ENCODE data around the gene FLNA. TPM values are rescaled to one million over a fixed set of nuclear protein-coding genes. Genes with fewer than 3 reads are reported as not detected.

FLNA gene
- total RNA-seq, 1 donor = 1,365 TPM

- H3K4me3 ChIP-seq (ENCODE audit: low read depth, low read length) = no peak overlapping the region
- peak; percentile 11 for DNase-seq (ENCODE audit: low read depth)
- no peak for TF ChIP-seq CTCF (IDR thresholded peaks at IDR 0.05; ENCODE audit: insufficient read depth, low read length)
Observed at GRCh38 chrX:154321594-154321993, 52.8 kb downstream of the FLNA start.

- H3K4me3 ChIP-seq (ENCODE audit: low read depth, low read length) = no peak overlapping the region
- no peak for TF ChIP-seq CTCF (IDR thresholded peaks at IDR 0.05; ENCODE audit: insufficient read depth, low read length)
- DNase-seq (ENCODE audit: low read depth) = no peak
Observed at GRCh38 chrX:154321152-154321551, 53.3 kb downstream of the FLNA start.

DNA sequence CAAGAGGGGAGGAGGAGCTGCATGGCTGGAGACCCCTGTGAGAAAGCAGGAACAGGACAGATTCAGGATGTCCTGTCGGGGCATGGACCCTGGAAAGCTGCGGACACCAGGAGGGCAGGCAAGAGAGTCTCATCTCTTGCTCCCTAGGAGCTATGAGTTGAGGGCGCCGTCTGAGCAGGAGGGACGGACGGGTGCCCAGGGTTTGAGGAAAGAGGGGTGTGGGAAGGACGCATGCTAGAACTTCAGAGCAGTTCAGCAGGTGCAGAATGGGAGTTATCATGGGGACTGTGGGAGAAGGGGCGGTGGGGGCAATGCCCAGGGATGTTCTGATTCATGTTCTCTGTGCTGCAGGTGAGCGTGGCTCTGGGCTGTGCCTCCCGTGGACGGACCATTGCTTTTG is 54.0 kb downstream of the FLNA start:
- H3K4me3 ChIP-seq (ENCODE audit: low read depth, low read length) = no peak overlapping the region
- no peak for DNase-seq (ENCODE audit: low read depth)
- TF ChIP-seq CTCF (IDR thresholded peaks at IDR 0.05; ENCODE audit: insufficient read depth, low read length) = no peak

DNA sequence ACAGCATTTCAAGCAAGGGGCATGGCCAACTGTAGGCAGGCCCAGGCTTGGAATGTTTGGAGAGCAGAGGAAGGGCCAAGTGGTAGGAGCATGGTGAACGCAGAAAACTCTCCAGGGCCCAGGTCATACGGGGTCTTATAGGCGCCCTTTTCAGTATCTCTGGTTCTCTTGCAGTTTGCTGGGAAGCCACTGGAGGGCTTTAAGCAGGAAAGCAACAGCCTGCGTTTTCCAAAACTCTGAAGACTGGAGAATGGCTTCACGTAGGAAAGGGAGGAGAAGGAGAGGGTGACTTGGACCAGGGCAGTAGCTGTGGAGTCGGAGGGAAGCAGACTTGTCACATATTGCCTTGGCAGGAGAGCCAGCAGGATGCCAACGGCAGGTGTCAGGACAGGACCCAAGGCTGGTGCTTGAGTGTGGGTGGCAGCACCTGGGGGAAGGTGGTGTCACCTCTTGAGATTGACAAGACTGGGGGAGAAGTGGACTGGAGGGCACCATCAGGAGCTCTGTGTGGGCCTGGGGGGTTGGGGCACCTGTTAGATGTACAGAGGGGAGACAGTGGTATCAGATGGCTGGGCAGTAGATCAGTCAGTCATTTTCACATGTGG is 56.9 kb downstream of the FLNA start:
- peak; percentile 67 for TF ChIP-seq CTCF (IDR thresholded peaks at IDR 0.05; ENCODE audit: insufficient read depth, low read length)
- no peak overlapping the region for H3K4me3 ChIP-seq (ENCODE audit: low read depth, low read length)
- DNase-seq (ENCODE audit: low read depth) = peak; percentile 46

DNA sequence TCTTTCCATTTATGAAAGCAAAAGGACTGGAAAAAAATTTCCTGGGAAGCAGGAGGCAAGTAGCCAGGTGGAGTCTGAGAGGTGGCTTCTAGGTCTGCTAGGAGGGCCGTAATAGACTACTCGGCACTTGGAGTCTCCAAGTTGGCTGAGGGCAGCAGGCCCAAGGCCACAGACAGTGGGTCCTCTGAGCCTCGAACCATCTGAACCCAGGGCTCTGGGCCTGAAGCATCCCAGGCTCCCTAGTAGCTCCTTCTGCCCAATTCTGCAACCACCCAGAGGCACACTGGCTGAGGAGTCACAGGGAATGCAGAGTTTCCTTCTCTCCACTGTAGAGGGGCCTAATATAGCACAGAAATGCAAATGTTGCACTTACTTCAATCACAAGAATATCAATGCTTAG is 59.0 kb downstream of the FLNA start:
- no peak overlapping the region for H3K4me3 ChIP-seq (ENCODE audit: low read depth, low read length)
- no peak for TF ChIP-seq CTCF (IDR thresholded peaks at IDR 0.05; ENCODE audit: insufficient read depth, low read length)
- DNase-seq (ENCODE audit: low read depth) = no peak

- DNase-seq (ENCODE audit: low read depth) = no peak
- no peak overlapping the region for H3K4me3 ChIP-seq (ENCODE audit: low read depth, low read length)
- TF ChIP-seq CTCF (IDR thresholded peaks at IDR 0.05; ENCODE audit: insufficient read depth, low read length) = no peak
Observed at GRCh38 chrX:154313147-154313546, 61.3 kb downstream of the FLNA start.

DNA sequence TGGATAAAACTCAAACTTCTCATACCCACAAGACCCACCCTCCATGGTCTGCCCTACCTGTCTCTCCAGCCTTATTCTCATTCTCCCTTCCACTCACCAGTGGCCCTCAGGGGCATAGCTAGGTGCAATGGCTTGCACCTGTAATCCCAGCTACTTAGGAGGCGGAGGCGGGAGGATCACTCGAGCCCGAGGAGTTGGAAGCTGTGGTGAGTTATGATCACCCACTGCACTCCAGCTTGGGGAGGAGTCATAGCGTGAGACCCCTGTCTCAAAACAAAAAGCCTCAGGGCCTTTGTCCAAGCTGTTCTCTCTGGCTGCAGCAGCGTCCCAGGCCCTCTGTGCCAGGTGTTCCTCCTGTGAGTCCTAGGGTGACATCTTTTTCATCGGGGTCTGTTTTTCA is 62.3 kb downstream of the FLNA start:
- no peak for TF ChIP-seq CTCF (IDR thresholded peaks at IDR 0.05; ENCODE audit: insufficient read depth, low read length)
- no peak overlapping the region for H3K4me3 ChIP-seq (ENCODE audit: low read depth, low read length)
- DNase-seq (ENCODE audit: low read depth) = no peak

Data from fibroblast of the aortic adventitia (primary cell).